MM.1S (cell line): ENCODE results near the gene SAMSN1.

ENCODE experiments used
- DNase-seq: peaks from one replicate; pipeline ENCODE4 v3.0.0-alpha.2; 2015
- H2AFZ ChIP-seq: fragments of 300-600 bp; sonication (generic); 2 replicates; pipeline ENCODE4 v1.6.0; 2016; ENCODE audit warnings: antibody characterized with exemption, low read length
- H3F3A ChIP-seq: fragments of 300-600 bp; sonication (generic); 2 replicates; pipeline ENCODE4 v1.6.1; 2016; ENCODE audit warnings: mild to moderate bottlenecking, antibody characterized with exemption, low read length, moderate library complexity, mixed read lengths; ENCODE audit not compliant: insufficient read depth
- H3K27ac ChIP-seq: fragments of 300-600 bp; sonication (generic); 2 replicates; pipeline ENCODE4 v1.5.1; 2016; ENCODE audit warnings: mild to moderate bottlenecking, low read length
- H3K27me3 ChIP-seq: fragments of 300-600 bp; sonication (generic); replicated peaks from 2 replicates; pipeline ENCODE4 v1.6.0; 2016; ENCODE audit warnings: low read length; ENCODE audit not compliant: insufficient read depth
- H3K36me3 ChIP-seq: fragments of 300-600 bp; sonication (generic); replicated peaks from 2 replicates; pipeline ENCODE4 v1.6.1; 2016; ENCODE audit warnings: mild to moderate bottlenecking, low read length, mixed read lengths; ENCODE audit not compliant: insufficient read depth
- H3K4me1 ChIP-seq: fragments of 300-600 bp; sonication (generic); 2 replicates; pipeline ENCODE4 v1.6.1; 2016; ENCODE audit warnings: low read length, mixed read lengths
- H3K4me2 ChIP-seq: fragments of 300-600 bp; sonication (generic); 2 replicates; pipeline ENCODE4 v1.6.0; 2016; ENCODE audit warnings: low read depth, low read length
- H3K4me3 ChIP-seq: fragments of 300-600 bp; sonication (generic); 2 replicates; pipeline ENCODE4 v1.5.1; 2016; ENCODE audit warnings: low read length, mixed read lengths
- H3K79me2 ChIP-seq: fragments of 300-600 bp; sonication (generic); 2 replicates; pipeline ENCODE4 v1.6.1; 2016; ENCODE audit warnings: mixed run types, low read length, mixed read lengths
- H3K9ac ChIP-seq: fragments of 300-600 bp; sonication (generic); 2 replicates; pipeline ENCODE4 v1.6.1; 2016; ENCODE audit warnings: low read length, mixed read lengths
- H3K9me2 ChIP-seq: fragments of 300-600 bp; sonication (generic); replicated peaks from 2 replicates; pipeline ENCODE4 v1.6.1; 2016; ENCODE audit warnings: mild to moderate bottlenecking, low read length, mixed read lengths; ENCODE audit not compliant: insufficient read depth
- H3K9me3 ChIP-seq: fragments of 300-600 bp; sonication (generic); replicated peaks from 2 replicates; pipeline ENCODE4 v1.6.1; 2016; ENCODE audit warnings: mild to moderate bottlenecking, low read length, mixed read lengths; ENCODE audit not compliant: insufficient read depth
- H4K20me1 ChIP-seq: fragments of 300-600 bp; sonication (generic); 2 replicates; pipeline ENCODE4 v1.6.1; 2016; ENCODE audit warnings: mild to moderate bottlenecking, low read length, moderate library complexity, mixed read lengths; ENCODE audit not compliant: insufficient read depth
- EZH2 ChIP-seq: fragments of 300-600 bp; sonication (generic); optimal IDR thresholded peaks from 2 replicates; pipeline ENCODE3; 2017; ENCODE audit warnings: low read depth, mild to moderate bottlenecking, antibody characterized with exemption, low read length, mixed read lengths
- EZH2phosphoT487 ChIP-seq: fragments of 300-600 bp; sonication (generic); IDR thresholded peaks from 2 replicates; pipeline ENCODE4 v1.6.1; 2018; ENCODE audit warnings: antibody characterized with exemption, low read length
- TF ChIP-seq, protein P1 (sequence below): fragments of 300-600 bp; sonication (generic); IDR thresholded peaks from 2 replicates; pipeline ENCODE4 v1.5.1; 2016; ENCODE audit warnings: antibody characterized with exemption, low read length, mixed read lengths

Gene SAMSN1

DNA sequence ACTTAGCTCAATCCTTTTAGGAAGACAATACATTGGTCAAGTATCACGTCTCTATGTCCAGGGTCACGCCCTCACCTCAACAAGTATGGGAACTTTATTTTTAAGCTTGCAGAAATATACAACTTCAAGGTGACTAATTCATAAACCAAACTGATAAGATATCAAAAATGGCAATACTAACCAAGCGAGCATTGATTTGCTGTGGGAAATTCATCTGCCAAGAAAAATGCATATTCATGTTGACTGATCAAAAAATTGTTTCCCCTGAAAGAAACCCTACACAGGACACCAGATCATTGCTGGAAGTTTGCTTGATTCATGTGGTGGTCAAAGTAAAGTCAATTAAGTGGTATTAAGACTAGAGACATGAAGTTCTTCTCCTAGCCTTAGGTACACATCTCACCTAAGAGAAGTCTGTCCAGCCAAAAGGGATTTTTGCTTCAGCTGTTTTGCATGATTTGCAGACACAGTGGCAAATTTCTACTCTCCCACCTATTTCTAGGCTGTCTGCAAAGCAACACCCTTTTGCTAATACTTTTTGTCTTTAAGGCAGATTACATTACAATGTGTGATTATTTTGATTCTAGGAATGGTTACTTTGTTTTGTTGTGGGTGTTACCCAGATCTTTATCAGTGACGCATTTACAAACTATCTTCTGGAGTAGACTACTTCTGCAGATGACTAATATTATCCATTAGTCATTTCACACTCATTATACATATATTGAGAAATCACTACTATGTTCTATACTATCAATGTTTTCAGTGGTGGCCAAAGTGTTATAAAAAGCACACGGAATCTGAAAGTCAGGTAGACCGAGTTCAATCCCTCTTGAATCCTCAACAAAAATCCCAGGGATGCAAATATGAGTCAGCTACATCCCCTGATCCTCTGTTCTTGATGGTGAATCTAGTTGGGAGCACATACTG is 12.4 kb downstream of the SAMSN1 start:
- Histone ChIP-seq H3K9me3 (no peaks in the 10 kb centered on the region), H3K36me3 (no peaks in the 10 kb centered on the region), H3K9me2 (no peaks in the 10 kb centered on the region), H3F3A (no peaks in the 10 kb centered on the region), H3K4me3 (no peak overlapping the region), H3K79me2 (no peaks in the 10 kb centered on the region), H2AFZ (no peak overlapping the region), H3K9ac (no peak overlapping the region), H4K20me1 (no peaks in the 10 kb centered on the region), H3K27ac (no peak overlapping the region), H3K4me1 (no peaks in the 10 kb centered on the region), H3K4me2 (no peak overlapping the region), H3K27me3 (no peaks in the 10 kb centered on the region)
- no peak for TF ChIP-seq EZH2
- TF ChIP-seq EZH2phosphoT487 = no peak
- TF ChIP-seq, protein P1, sequence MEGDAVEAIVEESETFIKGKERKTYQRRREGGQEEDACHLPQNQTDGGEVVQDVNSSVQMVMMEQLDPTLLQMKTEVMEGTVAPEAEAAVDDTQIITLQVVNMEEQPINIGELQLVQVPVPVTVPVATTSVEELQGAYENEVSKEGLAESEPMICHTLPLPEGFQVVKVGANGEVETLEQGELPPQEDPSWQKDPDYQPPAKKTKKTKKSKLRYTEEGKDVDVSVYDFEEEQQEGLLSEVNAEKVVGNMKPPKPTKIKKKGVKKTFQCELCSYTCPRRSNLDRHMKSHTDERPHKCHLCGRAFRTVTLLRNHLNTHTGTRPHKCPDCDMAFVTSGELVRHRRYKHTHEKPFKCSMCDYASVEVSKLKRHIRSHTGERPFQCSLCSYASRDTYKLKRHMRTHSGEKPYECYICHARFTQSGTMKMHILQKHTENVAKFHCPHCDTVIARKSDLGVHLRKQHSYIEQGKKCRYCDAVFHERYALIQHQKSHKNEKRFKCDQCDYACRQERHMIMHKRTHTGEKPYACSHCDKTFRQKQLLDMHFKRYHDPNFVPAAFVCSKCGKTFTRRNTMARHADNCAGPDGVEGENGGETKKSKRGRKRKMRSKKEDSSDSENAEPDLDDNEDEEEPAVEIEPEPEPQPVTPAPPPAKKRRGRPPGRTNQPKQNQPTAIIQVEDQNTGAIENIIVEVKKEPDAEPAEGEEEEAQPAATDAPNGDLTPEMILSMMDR = no peak
- DNase-seq = no peak

DNA sequence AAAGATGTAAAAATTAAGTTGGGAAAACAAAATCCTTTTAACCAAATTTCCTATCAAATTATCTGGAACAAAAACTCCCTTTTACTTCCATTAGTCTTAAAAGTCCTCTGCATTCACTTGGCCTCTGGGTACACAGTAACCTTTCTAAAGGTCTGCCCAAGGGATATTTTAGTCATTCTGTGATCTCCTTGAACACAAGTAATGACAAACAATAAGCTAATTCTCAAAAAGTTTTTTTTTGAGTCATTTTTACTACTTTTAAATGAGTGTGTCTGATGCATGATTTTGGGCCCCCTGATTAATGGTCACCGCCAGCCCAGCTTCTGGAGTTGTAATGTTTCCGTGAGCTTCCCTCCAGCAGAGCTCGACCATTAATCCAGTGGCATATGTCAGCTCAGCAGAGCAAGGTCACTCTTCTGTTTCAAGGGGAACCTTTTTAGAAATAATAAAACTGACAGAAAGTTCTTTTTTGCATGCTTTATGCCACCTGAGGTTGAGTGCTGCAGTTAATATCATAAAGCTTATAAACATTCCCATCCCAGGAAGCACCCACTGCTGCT is 14.3 kb downstream of the SAMSN1 start:
- H4K20me1 ChIP-seq = no peaks in the 10 kb centered on the region
- TF ChIP-seq EZH2phosphoT487 = no peak
- TF ChIP-seq, protein P1 = no peak
- no peaks in the 10 kb centered on the region for H3K27me3 ChIP-seq
- no peaks in the 10 kb centered on the region for H3K36me3 ChIP-seq
- DNase-seq = no peak
- no peak overlapping the region for H3K4me3 ChIP-seq
- H3F3A ChIP-seq = no peaks in the 10 kb centered on the region
- H3K4me1 ChIP-seq = no peaks in the 10 kb centered on the region
- no peak overlapping the region for H3K27ac ChIP-seq
- H3K9me3 ChIP-seq = no peaks in the 10 kb centered on the region
- H3K9ac ChIP-seq = no peak overlapping the region
- H3K79me2 ChIP-seq = no peaks in the 10 kb centered on the region
- H2AFZ ChIP-seq = no peak overlapping the region
- H3K4me2 ChIP-seq = no peak overlapping the region
- no peaks in the 10 kb centered on the region for H3K9me2 ChIP-seq

DNA sequence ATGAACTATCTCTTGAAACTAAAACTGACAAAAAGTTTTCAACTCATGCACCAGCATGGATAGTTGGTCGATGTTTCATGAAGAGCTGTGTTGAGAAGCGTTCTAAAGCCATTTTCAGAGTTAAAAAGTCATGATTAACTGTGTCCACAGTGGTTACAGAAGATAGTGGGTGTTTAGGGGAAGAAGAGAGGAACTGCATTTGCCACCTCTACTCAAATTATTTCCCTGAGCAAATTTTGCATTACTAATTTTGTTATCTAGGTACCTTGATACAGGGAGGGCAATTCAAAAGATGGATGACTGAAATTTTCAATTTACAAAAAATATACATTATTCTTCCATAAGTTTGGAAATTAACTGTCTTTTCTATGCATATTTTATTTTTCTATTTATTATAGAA is 15.5 kb downstream of the SAMSN1 start:
- no peak overlapping the region for H3K9ac ChIP-seq
- no peaks in the 10 kb centered on the region for H3K27me3 ChIP-seq
- no peaks in the 10 kb centered on the region for H3K9me3 ChIP-seq
- DNase-seq = no peak
- H2AFZ ChIP-seq = no peak overlapping the region
- H4K20me1 ChIP-seq = no peaks in the 10 kb centered on the region
- no peaks in the 10 kb centered on the region for H3K79me2 ChIP-seq
- H3K4me1 ChIP-seq = no peaks in the 10 kb centered on the region
- no peak for TF ChIP-seq EZH2
- TF ChIP-seq EZH2phosphoT487 = no peak
- TF ChIP-seq, protein P1 = no peak
- no peaks in the 10 kb centered on the region for H3K9me2 ChIP-seq
- H3F3A ChIP-seq = no peaks in the 10 kb centered on the region
- H3K36me3 ChIP-seq = no peaks in the 10 kb centered on the region
- no peak overlapping the region for H3K4me3 ChIP-seq
- H3K4me2 ChIP-seq = no peak overlapping the region
- no peak overlapping the region for H3K27ac ChIP-seq
